Measurements from ENCODE around the gene LBR.

GRCh38 chr1:225425201-225425786 is 2.5 kb downstream of the LBR start:
- TF ChIP-seq POLR2A (IDR thresholded peaks at IDR 0.05; ENCODE audit: low read depth, low read length) (no peak), POLR2AphosphoS5 (IDR thresholded peaks at IDR 0.05; ENCODE audit: low read depth, low read length) (no peak), TAF1 (IDR thresholded peaks at IDR 0.05; ENCODE audit: low read depth, low read length) (no peak)

All from GM12891 (cell line).